Esophagus muscularis mucosa (tissue), 4 donors: ENCODE measurements around the gene DAW1. TPM values are rescaled to one million over a fixed set of nuclear protein-coding genes. Genes with fewer than 3 reads are reported as not detected.

ENCODE experiments used
- DNase-seq: peaks from one replicate; pipeline ENCODE4 v3.0.0-alpha.2; 2017; ENCODE audit errors: extremely low spot score
- H3K27ac ChIP-seq, 4 donors: fragments of 200-600 bp; sonication (generic); replicated peaks in 1 of 4; 1 replicate in 3 of 4; 2 replicates in 1 of 4; pipeline ENCODE4 v1.5.1; 2016 to 2019; ENCODE audit warnings: mild to moderate bottlenecking in 1 of 4
- H3K27me3 ChIP-seq, 4 donors: fragments of 200-600 bp; sonication (generic); one replicate each; pipeline versions ENCODE4 v1.5.1 to v1.6.0; 2016 to 2019
- H3K36me3 ChIP-seq, 4 donors: fragments of 200-600 bp; sonication (generic); one replicate each; pipeline ENCODE4 v1.5.1; 2016 to 2019
- H3K4me1 ChIP-seq, 4 donors: fragments of 200-600 bp; sonication (generic); one replicate each; pipeline ENCODE4 v1.5.1; 2016 to 2019
- H3K4me3 ChIP-seq, 4 donors: fragments of 200-600 bp; sonication (generic); 1 replicate in 2 of 4; 2 replicates in 2 of 4; pipeline ENCODE4 v1.5.1; 2016 to 2019; ENCODE audit warnings: mild to moderate bottlenecking in 4 of 4, moderate library complexity in 1 of 4
- H3K9me3 ChIP-seq, 4 donors: fragments of 200-600 bp; sonication (generic); 1 replicate in 3 of 4; 2 replicates in 1 of 4; pipeline ENCODE4 v1.5.1; 2016 to 2019
- EP300 ChIP-seq: sonication (generic); formaldehyde crosslinking; IDR thresholded peaks from one replicate; pipeline ENCODE4 v1.6.1; 2017; ENCODE audit warnings: antibody characterized with exemption
- POLR2A ChIP-seq: fragments of 450-650 bp; IDR thresholded peaks from one replicate; pipeline ENCODE4 v1.6.1; 2017; ENCODE audit warnings: antibody characterized with exemption, moderate library complexity, mild to moderate bottlenecking, low read depth
- POLR2AphosphoS5 ChIP-seq, 2 donors: sonication (generic); formaldehyde crosslinking; IDR thresholded peaks; one replicate each; pipeline ENCODE4 v1.6.1; 2017; ENCODE audit warnings: antibody characterized with exemption in 2 of 2
- WGBS: methylation state at CpG from one replicate; pipeline ENCODE4 v1.1.5; 2018; 5-methylcytosine and 5-hydroxymethylcytosine counted together
- intact Hi-C: fragments of 100-400 bp; cut with DNase I; formaldehyde crosslinking; loops from one replicate; pipeline ENCODE4 v1.15.1; 2023
- total RNA-seq, 4 donors: library from RNA; depleted of rRNA; stranded (reverse); fragments of >200 nt; gene quantifications; one replicate each; pipeline versions ENCODE4 v1.1.0 to v1.2.1, GENCODE V29; 2016
- TF ChIP-seq, protein P1 (sequence below), 3 experiments: fragments of 200-600 bp in 2 of 3; fragments of 450-650 bp in 1 of 3; sonication (generic) in 2 of 3; IDR thresholded peaks; one replicate each; pipeline ENCODE4 v1.5.1; 2017 to 2019; ENCODE audit warnings: antibody characterized with exemption in 3 of 3, mild to moderate bottlenecking in 2 of 3, moderate library complexity in 1 of 3

The DAW1 gene
- total RNA-seq, 4 donors from 2014 or later: 0.26 to 0.33 TPM; not detected in 2

DNA sequence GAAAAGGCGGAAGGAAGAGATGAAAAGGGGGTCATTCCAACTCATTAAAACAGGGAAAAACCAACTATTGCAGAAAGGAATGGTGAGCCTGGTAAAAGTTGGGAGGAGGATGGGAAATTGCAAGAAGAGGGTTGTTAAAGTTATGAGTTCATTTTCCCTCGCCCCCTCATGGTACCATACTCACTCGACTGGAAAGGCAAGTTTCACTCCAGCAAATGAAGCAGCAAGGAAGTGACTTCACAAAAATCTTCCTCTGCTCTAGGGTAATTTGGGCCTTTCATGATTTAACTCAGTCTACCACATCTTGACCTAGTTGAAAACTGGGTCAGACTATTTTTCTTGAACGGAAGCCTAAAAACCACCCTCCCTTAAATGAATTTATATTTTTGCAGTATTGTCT lies 22.8 kb upstream of the DAW1 start:
- H3K9me3 ChIP-seq: no peaks in the 10 kb centered on the region
- no peaks in the 10 kb centered on the region for H3K36me3 ChIP-seq
- no peak overlapping the region for H3K4me3 ChIP-seq
- DNase-seq: no peak
- no peaks in the 10 kb centered on the region for H3K27me3 ChIP-seq
- 76% methylated on average over 4 of the region's 4 CpGs for whole genome bisulfite sequencing
- intact Hi-C loops: no loop called here
- H3K4me1 ChIP-seq: peaks cover 0 to 3% (median 1%) of the 10 kb centered on the region in 4 donors
- TF ChIP-seq, protein P1, sequence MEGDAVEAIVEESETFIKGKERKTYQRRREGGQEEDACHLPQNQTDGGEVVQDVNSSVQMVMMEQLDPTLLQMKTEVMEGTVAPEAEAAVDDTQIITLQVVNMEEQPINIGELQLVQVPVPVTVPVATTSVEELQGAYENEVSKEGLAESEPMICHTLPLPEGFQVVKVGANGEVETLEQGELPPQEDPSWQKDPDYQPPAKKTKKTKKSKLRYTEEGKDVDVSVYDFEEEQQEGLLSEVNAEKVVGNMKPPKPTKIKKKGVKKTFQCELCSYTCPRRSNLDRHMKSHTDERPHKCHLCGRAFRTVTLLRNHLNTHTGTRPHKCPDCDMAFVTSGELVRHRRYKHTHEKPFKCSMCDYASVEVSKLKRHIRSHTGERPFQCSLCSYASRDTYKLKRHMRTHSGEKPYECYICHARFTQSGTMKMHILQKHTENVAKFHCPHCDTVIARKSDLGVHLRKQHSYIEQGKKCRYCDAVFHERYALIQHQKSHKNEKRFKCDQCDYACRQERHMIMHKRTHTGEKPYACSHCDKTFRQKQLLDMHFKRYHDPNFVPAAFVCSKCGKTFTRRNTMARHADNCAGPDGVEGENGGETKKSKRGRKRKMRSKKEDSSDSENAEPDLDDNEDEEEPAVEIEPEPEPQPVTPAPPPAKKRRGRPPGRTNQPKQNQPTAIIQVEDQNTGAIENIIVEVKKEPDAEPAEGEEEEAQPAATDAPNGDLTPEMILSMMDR (IDR thresholded peaks at IDR 0.05): no peak
- no peak for TF ChIP-seq EP300
- H3K27ac ChIP-seq: no peak overlapping the region

- Histone ChIP-seq H3K9me3 (no peaks in the 10 kb centered on the region), H3K36me3 (no peaks in the 10 kb centered on the region), H3K27ac (no peak overlapping the region), H3K4me1 (peaks cover 0 to 5% (median 1%) of the 10 kb centered on the region in 4 donors), H3K4me3 (no peak overlapping the region), H3K27me3 (no peaks in the 10 kb centered on the region)
- TF ChIP-seq, protein P1 (IDR thresholded peaks at IDR 0.05): no peak
- TF ChIP-seq POLR2A (no peak), EP300 (no peak), POLR2AphosphoS5 (IDR thresholded peaks at IDR 0.05) (no peak)
- intact Hi-C loops: no loop called here
- WGBS: 60% methylated on average over 1 of the region's 1 CpG
- no peak for DNase-seq
These were observed 21.5 kb upstream of the DAW1 start for GRCh38 chr2:227849906-227850305.

- no peaks in the 10 kb centered on the region for H3K27me3 ChIP-seq
- no peak overlapping the region for H3K27ac ChIP-seq
- no peak for DNase-seq
- no peaks in the 10 kb centered on the region for H3K9me3 ChIP-seq
- TF ChIP-seq POLR2AphosphoS5 (IDR thresholded peaks at IDR 0.05) (no peak), EP300 (no peak), POLR2A (no peak)
- TF ChIP-seq, protein P1 (IDR thresholded peaks at IDR 0.05): no peak
- H3K36me3 ChIP-seq: no peaks in the 10 kb centered on the region
- 34% methylated on average over 4 of the region's 4 CpGs for WGBS
- H3K4me3 ChIP-seq: no peak overlapping the region
- H3K4me1 ChIP-seq: peaks cover 0 to 5% (median 1%) of the 10 kb centered on the region in 4 donors
- intact Hi-C loops: no loop called here
These were observed 18.2 kb upstream of the DAW1 start for GRCh38 chr2:227853204-227853629.

- no peaks in the 10 kb centered on the region for H3K27me3 ChIP-seq
- H3K36me3 ChIP-seq: no peaks in the 10 kb centered on the region
- H3K4me3 ChIP-seq: no peak overlapping the region
- no peak overlapping the region for H3K27ac ChIP-seq
- TF ChIP-seq, protein P1 (IDR thresholded peaks at IDR 0.05): no peak
- TF ChIP-seq EP300 (no peak), POLR2AphosphoS5 (IDR thresholded peaks at IDR 0.05) (no peak), POLR2A (no peak)
- peaks cover 0 to 5% (median 1%) of the 10 kb centered on the region in 4 donors for H3K4me1 ChIP-seq
- no peak for DNase-seq
- WGBS: 75% methylated on average over 6 of the region's 6 CpGs
- H3K9me3 ChIP-seq: no peaks in the 10 kb centered on the region
- intact Hi-C loops: no loop called here
These were observed 17.6 kb upstream of the DAW1 start for GRCh38 chr2:227853765-227854271.

GRCh38 chr2:227855440-227855839 lies 16.0 kb upstream of the DAW1 start:
- WGBS: 69% methylated on average over 3 of the region's 3 CpGs

More at GRCh38 chr2:227855440-227855839, 16.0 kb upstream of the DAW1 start:
- no peaks in the 10 kb centered on the region for H3K36me3 ChIP-seq
- no peaks in the 10 kb centered on the region for H3K9me3 ChIP-seq
- intact Hi-C loops: no loop called here
- TF ChIP-seq EP300 (no peak), POLR2A (no peak), POLR2AphosphoS5 (IDR thresholded peaks at IDR 0.05) (no peak)
- TF ChIP-seq, protein P1 (IDR thresholded peaks at IDR 0.05): no peak
- no peaks in the 10 kb centered on the region for H3K27me3 ChIP-seq
- DNase-seq: no peak
- H3K27ac ChIP-seq: no peak overlapping the region
- peaks cover 0 to 7% (median 2%) of the 10 kb centered on the region in 4 donors for H3K4me1 ChIP-seq
- no peak overlapping the region for H3K4me3 ChIP-seq
